SK-N-SH treated with all-trans-retinoic acid at 6 μM for 48 hours (cell line): Measurements from ENCODE around the gene OTOA.
"Not testable (repeated sequence)": the region's sequence is repeated elsewhere in the genome, so short reads cannot be mapped to it uniquely, and the experiment has no call there.

ENCODE experiments used
- ARNTL ChIP-seq: fragments of 450-650 bp; formaldehyde crosslinking; IDR thresholded peaks from 2 replicates; pipeline ENCODE4 v1.5.0; 2020; ENCODE audit warnings: low read depth, mild to moderate bottlenecking, moderate library complexity, borderline replicate concordance
- BACH2 ChIP-seq: fragments of 250-450 bp; sonication (Bioruptor Pico); IDR thresholded peaks from 2 replicates; pipeline ENCODE4 v1.9.0; 2021; ENCODE audit warnings: mild to moderate bottlenecking, borderline replicate concordance
- ESRRG ChIP-seq: fragments of 250-450 bp; sonication (Bioruptor Pico); IDR thresholded peaks from 2 replicates; pipeline ENCODE4 v1.6.1; 2021; ENCODE audit warnings: mild to moderate bottlenecking
- GLIS3 ChIP-seq: fragments of 250-450 bp; sonication (Bioruptor Pico); IDR thresholded peaks from 2 replicates; pipeline ENCODE4 v1.5.0; 2020; ENCODE audit warnings: mild to moderate bottlenecking, moderate library complexity
- OSR1 ChIP-seq: fragments of 250-450 bp; sonication (Bioruptor Pico); IDR thresholded peaks from 2 replicates; pipeline ENCODE4 v1.8.0; 2022; ENCODE audit warnings: moderate library complexity, mild to moderate bottlenecking, inconsistent platforms
- ZC3H10 ChIP-seq: fragments of 250-450 bp; sonication (Bioruptor Pico); IDR thresholded peaks from 2 replicates; pipeline ENCODE4 v1.5.1; 2021; ENCODE audit warnings: mild to moderate bottlenecking, moderate library complexity
- ZFP30 ChIP-seq: fragments of 450-650 bp; formaldehyde crosslinking; IDR thresholded peaks from 2 replicates; pipeline ENCODE4 v1.5.0; 2022; ENCODE audit warnings: mild to moderate bottlenecking, moderate library complexity
- ZNF565 ChIP-seq: fragments of 450-650 bp; formaldehyde crosslinking; conservative IDR thresholded peaks from 2 replicates; pipeline ENCODE4 v1.5.0; 2020; ENCODE audit warnings: low read depth, mild to moderate bottlenecking, moderate library complexity
- TF ChIP-seq, protein P1 (sequence below): fragments of 250-450 bp; sonication (Bioruptor Pico); IDR thresholded peaks from 2 replicates; pipeline ENCODE4 v1.5.1; 2020; ENCODE audit warnings: low read depth, mild to moderate bottlenecking, moderate library complexity
- TF ChIP-seq, protein P2 (sequence below): fragments of 250-450 bp; sonication (Bioruptor Pico); IDR thresholded peaks from 2 replicates; pipeline ENCODE4 v1.8.0; 2021; ENCODE audit warnings: low read depth, mild to moderate bottlenecking, moderate library complexity, borderline replicate concordance
- TF ChIP-seq, protein P3 (sequence below): fragments of 250-450 bp; sonication (Bioruptor Pico); IDR thresholded peaks from 2 replicates; pipeline ENCODE4 v1.8.0; 2020; ENCODE audit warnings: mild to moderate bottlenecking, moderate library complexity, borderline replicate concordance
- TF ChIP-seq, protein P4 (sequence below): fragments of 250-450 bp; sonication (Bioruptor Pico); IDR thresholded peaks from 2 replicates; pipeline ENCODE4 v1.5.0; 2020; ENCODE audit warnings: mild to moderate bottlenecking, moderate library complexity

DNA sequence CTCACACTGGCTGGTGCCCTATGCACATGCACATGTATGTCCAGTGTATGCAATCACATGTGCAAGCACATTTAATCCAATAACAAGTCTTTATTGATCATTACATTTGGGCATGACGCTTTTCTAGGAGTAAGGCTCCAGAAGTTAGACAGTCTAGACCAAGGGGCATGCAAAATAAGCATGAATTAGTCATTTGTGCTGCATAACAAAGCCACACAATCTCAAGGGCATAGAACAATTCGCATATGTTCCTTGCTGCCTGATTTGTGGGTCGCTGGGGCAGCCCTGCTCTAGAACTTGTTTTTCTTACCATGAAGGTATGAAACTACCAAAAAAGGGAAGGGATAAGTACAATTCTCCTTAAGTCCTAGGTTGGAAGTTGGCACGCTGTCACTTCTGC is 67.5 kb downstream of the OTOA start:
- TF ChIP-seq, protein P1, sequence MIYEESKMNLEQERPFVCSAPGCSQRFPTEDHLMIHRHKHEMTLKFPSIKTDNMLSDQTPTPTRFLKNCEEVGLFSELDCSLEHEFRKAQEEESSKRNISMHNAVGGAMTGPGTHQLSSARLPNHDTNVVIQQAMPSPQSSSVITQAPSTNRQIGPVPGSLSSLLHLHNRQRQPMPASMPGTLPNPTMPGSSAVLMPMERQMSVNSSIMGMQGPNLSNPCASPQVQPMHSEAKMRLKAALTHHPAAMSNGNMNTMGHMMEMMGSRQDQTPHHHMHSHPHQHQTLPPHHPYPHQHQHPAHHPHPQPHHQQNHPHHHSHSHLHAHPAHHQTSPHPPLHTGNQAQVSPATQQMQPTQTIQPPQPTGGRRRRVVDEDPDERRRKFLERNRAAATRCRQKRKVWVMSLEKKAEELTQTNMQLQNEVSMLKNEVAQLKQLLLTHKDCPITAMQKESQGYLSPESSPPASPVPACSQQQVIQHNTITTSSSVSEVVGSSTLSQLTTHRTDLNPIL (CRISPR knock-in tag): not testable (repeated sequence)
- TF ChIP-seq, protein P2, sequence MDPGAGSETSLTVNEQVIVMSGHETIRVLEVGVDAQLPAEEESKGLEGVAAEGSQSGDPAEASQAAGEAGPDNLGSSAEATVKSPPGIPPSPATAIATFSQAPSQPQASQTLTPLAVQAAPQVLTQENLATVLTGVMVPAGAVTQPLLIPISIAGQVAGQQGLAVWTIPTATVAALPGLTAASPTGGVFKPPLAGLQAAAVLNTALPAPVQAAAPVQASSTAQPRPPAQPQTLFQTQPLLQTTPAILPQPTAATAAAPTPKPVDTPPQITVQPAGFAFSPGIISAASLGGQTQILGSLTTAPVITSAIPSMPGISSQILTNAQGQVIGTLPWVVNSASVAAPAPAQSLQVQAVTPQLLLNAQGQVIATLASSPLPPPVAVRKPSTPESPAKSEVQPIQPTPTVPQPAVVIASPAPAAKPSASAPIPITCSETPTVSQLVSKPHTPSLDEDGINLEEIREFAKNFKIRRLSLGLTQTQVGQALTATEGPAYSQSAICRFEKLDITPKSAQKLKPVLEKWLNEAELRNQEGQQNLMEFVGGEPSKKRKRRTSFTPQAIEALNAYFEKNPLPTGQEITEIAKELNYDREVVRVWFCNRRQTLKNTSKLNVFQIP: not testable (repeated sequence)
- not testable (repeated sequence) for TF ChIP-seq ARNTL (CRISPR knock-in tag); GLIS3 (CRISPR knock-in tag); ZFP30 (CRISPR knock-in tag); ZC3H10; OSR1 (CRISPR knock-in tag); ZNF565 (CRISPR knock-in tag); ESRRG (CRISPR knock-in tag); BACH2 (CRISPR knock-in tag)
- TF ChIP-seq, protein P3, sequence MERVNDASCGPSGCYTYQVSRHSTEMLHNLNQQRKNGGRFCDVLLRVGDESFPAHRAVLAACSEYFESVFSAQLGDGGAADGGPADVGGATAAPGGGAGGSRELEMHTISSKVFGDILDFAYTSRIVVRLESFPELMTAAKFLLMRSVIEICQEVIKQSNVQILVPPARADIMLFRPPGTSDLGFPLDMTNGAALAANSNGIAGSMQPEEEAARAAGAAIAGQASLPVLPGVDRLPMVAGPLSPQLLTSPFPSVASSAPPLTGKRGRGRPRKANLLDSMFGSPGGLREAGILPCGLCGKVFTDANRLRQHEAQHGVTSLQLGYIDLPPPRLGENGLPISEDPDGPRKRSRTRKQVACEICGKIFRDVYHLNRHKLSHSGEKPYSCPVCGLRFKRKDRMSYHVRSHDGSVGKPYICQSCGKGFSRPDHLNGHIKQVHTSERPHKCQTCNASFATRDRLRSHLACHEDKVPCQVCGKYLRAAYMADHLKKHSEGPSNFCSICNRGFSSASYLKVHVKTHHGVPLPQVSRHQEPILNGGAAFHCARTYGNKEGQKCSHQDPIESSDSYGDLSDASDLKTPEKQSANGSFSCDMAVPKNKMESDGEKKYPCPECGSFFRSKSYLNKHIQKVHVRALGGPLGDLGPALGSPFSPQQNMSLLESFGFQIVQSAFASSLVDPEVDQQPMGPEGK: not testable (repeated sequence)
- TF ChIP-seq, protein P4, sequence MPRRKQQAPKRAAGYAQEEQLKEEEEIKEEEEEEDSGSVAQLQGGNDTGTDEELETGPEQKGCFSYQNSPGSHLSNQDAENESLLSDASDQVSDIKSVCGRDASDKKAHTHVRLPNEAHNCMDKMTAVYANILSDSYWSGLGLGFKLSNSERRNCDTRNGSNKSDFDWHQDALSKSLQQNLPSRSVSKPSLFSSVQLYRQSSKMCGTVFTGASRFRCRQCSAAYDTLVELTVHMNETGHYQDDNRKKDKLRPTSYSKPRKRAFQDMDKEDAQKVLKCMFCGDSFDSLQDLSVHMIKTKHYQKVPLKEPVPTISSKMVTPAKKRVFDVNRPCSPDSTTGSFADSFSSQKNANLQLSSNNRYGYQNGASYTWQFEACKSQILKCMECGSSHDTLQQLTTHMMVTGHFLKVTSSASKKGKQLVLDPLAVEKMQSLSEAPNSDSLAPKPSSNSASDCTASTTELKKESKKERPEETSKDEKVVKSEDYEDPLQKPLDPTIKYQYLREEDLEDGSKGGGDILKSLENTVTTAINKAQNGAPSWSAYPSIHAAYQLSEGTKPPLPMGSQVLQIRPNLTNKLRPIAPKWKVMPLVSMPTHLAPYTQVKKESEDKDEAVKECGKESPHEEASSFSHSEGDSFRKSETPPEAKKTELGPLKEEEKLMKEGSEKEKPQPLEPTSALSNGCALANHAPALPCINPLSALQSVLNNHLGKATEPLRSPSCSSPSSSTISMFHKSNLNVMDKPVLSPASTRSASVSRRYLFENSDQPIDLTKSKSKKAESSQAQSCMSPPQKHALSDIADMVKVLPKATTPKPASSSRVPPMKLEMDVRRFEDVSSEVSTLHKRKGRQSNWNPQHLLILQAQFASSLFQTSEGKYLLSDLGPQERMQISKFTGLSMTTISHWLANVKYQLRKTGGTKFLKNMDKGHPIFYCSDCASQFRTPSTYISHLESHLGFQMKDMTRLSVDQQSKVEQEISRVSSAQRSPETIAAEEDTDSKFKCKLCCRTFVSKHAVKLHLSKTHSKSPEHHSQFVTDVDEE (CRISPR knock-in tag): not testable (repeated sequence)
